Esophagus (tissue), 2 donors: ENCODE data around the gene MSANTD3. TPM values are rescaled to one million over a fixed set of nuclear protein-coding genes. Genes with fewer than 3 reads are reported as not detected.
"Not testable (repeated sequence)": the region's sequence is repeated elsewhere in the genome, so short reads cannot be mapped to it uniquely, and the experiment has no call there.

Experiments used
- H3K27ac ChIP-seq, 2 donors: one replicate each; pipeline ENCODE4 v1.5.1; 2013; ENCODE audit warnings: low read depth in 2 of 2, mild to moderate bottlenecking in 2 of 2, inconsistent platforms in 1 of 2, low read length in 1 of 2, moderate library complexity in 1 of 2
- H3K27me3 ChIP-seq, 2 donors: one replicate each; pipeline ENCODE4 v1.6.1; 2013; ENCODE audit warnings: low read length in 2 of 2, control low read depth in 1 of 2, mild to moderate bottlenecking in 1 of 2; ENCODE audit not compliant: insufficient read depth in 2 of 2, control insufficient read depth in 1 of 2
- H3K36me3 ChIP-seq, 2 donors: one replicate each; pipeline ENCODE4 v1.6.1; 2013; ENCODE audit warnings: low read length in 1 of 2; ENCODE audit not compliant: control insufficient read depth in 2 of 2, insufficient read depth in 2 of 2
- H3K4me1 ChIP-seq, 2 donors: one replicate each; pipeline ENCODE4 v1.6.1; 2013; ENCODE audit warnings: low read length in 1 of 2; ENCODE audit not compliant: control insufficient read depth in 2 of 2, insufficient read depth in 2 of 2
- H3K4me3 ChIP-seq, 2 donors: one replicate each; pipeline ENCODE4 v1.5.1; 2013; ENCODE audit warnings: low read length in 2 of 2, mild to moderate bottlenecking in 2 of 2, low read depth in 1 of 2, moderate library complexity in 1 of 2
- H3K9me3 ChIP-seq, 2 donors: one replicate each; pipeline ENCODE4 v1.6.1; 2013; ENCODE audit warnings: mild to moderate bottlenecking in 2 of 2, low read depth in 1 of 2, low read length in 1 of 2, moderate library complexity in 1 of 2; ENCODE audit not compliant: control insufficient read depth in 2 of 2, insufficient read depth in 1 of 2
- WGBS, 2 donors: extraction: QIAGEN DNeasy Blood & Tissue Kit; methylation state at CpG; one replicate each; pipeline ENCODE4 v1.1.7; 2013; 5-methylcytosine and 5-hydroxymethylcytosine counted together
- polyA plus RNA-seq, 2 donors: library from polyadenylated mRNA; stranded (reverse); fragments of 200-250 nt; gene quantifications; one replicate each; pipeline ENCODE4 v1.2.3, GENCODE V29; 2013
- donor health status: healthy with polysubstance abuse.
- donor health status: Bipolar disorder and iron deficiency.

Gene MSANTD3
- polyA plus RNA-seq, 2 donors: 8.5 to 9.1 TPM

DNA sequence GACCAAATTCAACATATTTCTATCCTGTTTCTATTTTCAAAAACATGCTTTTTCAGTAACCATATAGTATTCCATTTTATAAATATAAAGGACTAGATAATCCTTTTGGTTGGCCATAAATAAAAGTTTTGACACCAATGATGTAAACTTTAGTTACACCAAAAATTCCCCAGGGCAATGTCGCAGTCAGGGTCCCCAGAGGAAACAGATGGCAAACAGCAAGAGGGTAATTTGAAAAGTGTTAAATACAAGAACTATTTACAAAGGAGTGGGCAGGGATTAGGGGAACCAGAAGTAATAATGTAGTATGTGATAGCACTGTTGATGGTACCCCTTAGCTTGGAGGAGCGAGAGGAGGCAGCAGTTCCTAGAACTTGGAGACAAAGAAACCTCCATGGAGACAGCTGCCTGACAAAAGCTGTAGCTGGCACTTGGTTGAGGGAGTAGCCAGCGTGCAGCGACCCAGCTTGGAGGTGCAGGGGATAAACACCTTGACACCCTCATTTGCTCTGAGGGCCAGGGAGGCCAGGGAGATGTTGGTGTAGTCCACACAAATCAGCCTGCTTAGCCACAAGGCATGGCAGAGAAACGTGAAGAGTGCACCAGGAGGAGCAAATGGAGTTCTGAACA, 18.3 kb upstream of the MSANTD3 start:
- H3K4me1 ChIP-seq: peaks cover 2 to 3% of the 10 kb centered on the region in 2 donors
- H3K4me3 ChIP-seq: no peak overlapping the region
- 53% methylated on average over 5 of the region's 5 CpGs for WGBS, 2 donors
- peaks cover 0 to 3% of the 10 kb centered on the region in 2 donors for H3K9me3 ChIP-seq
- H3K27me3 ChIP-seq: no peaks in the 10 kb centered on the region
- no peak overlapping the region for H3K27ac ChIP-seq
- H3K36me3 ChIP-seq: no peaks in the 10 kb centered on the region

DNA sequence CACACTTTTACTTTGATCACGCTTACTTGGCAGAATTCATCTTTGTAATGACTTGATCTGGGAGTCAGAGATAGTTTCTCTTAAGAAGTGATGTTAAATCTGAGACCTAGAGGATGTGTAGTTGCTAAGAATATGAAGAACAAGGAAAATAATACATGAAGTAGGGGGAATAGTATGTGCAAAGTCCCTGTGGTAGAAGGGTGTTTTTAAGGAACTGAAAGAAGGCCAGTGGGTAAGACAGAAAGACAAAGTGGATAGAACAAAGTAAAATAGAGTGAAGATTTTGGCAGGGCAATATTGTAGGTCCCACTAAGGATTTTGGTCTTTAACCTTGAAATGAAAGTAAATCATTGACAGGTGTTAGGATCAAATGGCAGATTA, 17.8 kb upstream of the MSANTD3 start:
- H3K4me1 ChIP-seq: peaks cover 2 to 3% of the 10 kb centered on the region in 2 donors
- no peaks in the 10 kb centered on the region for H3K36me3 ChIP-seq
- H3K27ac ChIP-seq: no peak overlapping the region
- H3K4me3 ChIP-seq: no peak overlapping the region
- 94 to 97% methylated on average over 1 of the region's 1 CpG for WGBS, 2 donors
- peaks cover 0 to 3% of the 10 kb centered on the region in 2 donors for H3K9me3 ChIP-seq
- no peaks in the 10 kb centered on the region for H3K27me3 ChIP-seq

DNA sequence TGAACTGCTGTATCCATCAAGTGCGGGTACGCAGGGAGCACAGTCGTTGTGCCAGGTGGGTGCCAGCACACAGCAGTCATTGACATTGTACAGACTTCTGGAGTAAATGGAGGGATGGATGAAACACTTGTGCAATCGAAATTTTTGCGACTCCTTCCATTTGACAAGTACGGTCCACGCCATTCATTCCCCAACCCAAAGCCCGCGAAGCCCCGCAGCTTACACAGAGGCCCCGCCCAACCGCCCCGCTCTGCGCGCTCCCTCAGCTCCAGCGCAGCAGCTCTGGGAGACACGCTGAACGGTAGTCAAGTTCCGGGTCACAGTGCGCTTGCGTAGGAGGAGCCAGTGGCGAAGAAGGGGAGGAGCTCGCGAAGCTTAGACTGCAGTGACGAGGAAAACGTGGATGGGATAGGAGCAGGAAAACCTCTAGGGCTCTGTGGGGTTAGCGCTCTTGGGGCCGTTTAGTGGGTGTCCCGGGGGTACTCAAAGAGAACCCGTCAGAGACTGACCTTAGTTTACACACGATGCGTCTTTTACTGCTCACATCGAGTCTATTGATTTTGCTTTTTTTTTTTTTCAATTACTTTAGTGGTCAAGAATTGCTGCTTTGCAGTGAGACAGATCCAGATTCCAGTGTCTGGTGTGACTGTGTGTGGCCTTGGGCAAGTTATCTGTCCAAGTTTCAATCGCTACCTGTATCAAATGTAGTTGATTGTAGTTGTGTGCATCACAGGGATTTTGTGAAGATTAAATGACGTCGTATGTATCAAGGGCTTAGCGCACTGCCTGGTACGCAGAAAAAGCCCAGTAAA, 15.3 kb upstream of the MSANTD3 start:
- Histone ChIP-seq H3K27me3 (no peaks in the 10 kb centered on the region), H3K36me3 (no peaks in the 10 kb centered on the region), H3K27ac (no peak overlapping the region), H3K4me1 (peaks cover 2 to 3% of the 10 kb centered on the region in 2 donors), H3K4me3 (peak overlapping the region; percentile 43 to 58), H3K9me3 (peaks cover 0 to 3% of the 10 kb centered on the region in 2 donors)
- WGBS, 2 donors: 11 to 12% methylated on average over 38 of the region's 38 CpGs

DNA sequence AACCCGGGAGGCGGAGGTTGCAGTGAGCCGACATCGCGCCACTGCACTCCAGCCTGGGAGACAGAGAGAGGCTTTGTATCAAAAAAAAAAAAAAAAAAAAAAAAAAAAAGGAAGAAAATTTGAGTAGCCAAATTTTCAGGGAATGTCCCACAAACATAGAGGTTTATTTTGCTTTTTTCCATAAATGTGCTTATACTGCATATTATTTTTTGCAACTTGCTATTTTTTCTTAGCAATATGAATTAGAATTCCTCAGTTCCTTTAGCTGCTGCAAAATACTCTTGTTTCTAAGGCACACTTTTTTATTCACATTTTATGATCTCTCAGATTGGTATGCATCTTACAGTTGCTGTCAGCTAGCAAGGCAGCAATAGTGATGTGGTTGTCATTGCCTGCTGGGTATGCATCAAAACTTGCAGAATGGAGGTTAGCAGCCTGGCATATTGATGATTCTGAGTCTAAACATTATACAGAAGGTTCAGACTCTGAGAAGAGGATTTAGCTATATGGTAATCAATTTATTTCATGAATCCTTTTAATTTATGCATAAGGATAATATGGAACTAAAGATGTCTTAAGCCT, 13.0 kb upstream of the MSANTD3 start:
- Histone ChIP-seq H3K4me3 (no peak overlapping the region), H3K27ac (no peak overlapping the region), H3K4me1 (peaks cover under 1 to 3% of the 10 kb centered on the region in 2 donors), H3K27me3 (no peaks in the 10 kb centered on the region), H3K36me3 (no peaks in the 10 kb centered on the region), H3K9me3 (peaks cover 0 to under 1% of the 10 kb centered on the region in 2 donors)
- 95 to 99% methylated on average over 5 of the region's 5 CpGs for WGBS, 2 donors

DNA sequence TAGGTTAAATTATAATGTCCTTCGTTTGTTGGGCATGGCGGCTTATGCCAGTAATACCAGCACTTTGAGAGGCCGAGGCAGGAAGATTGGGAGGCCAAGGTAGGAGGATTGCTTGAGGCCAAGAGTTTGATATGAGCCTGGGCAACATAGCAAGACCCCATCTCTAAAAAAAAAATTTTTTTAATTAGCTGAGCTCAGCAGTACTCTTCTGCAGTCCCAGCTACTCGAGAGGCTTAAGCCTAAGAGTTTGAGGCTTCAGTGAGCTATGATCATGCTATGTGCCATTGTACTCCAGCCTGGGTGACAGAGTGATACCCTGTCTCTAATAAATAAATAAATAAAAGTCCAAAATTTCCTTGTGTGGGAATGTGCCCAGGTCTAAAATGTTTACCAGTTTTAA, 9.1 kb upstream of the MSANTD3 start:
- Histone ChIP-seq H3K36me3 (no peaks in the 10 kb centered on the region), H3K4me1 (no peaks in the 10 kb centered on the region), H3K27ac (no peak overlapping the region), H3K9me3 (no peaks in the 10 kb centered on the region), H3K27me3 (no peaks in the 10 kb centered on the region), H3K4me3 (no peak overlapping the region)
- 80 to 87% methylated on average over 4 of the region's 4 CpGs for WGBS, 2 donors

DNA sequence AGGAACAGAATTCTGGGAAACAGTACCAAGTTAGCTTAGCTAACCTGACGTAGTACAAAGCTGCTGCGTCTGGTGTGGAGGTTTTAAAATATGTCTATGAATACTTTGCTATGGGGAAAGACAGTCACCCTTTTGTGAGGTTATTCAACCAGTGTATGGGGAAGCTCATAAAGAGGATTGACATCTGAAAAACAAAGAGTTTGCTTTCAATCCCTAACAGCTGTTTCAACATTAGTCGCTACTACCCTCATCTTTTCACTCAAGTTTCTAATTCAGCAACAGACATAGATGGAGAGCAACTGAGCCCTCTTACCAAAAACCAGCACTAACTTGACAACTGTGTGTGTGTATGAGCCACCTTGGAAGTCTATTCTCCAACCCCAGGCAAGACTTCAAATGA, 7.8 kb upstream of the MSANTD3 start:
- Histone ChIP-seq H3K4me1 (no peaks in the 10 kb centered on the region), H3K4me3 (no peak overlapping the region), H3K27me3 (no peaks in the 10 kb centered on the region), H3K27ac (no peak overlapping the region), H3K36me3 (no peaks in the 10 kb centered on the region), H3K9me3 (no peaks in the 10 kb centered on the region)
- 79 to 83% methylated on average over 3 of the region's 3 CpGs for whole genome bisulfite sequencing, 2 donors

DNA sequence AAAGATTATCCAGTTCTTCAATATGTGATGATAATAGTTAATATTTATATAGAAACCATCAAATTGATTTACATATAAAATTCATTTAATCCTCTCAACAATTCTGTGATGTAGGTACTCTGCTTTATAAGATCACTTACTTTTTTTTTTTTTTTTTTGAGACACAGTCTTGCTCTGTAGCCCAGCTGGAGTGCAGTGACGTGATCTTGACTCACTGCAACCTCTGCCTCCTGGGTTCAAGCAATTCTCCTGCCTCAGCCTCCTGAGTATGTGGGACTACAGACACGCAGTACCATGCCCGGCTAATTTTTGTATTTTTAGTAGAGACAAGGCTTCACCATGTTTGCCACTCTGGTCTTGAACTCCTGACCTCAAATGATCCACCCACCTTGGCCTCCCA, 5.8 kb upstream of the MSANTD3 start:
- H3K9me3 ChIP-seq, H3K27me3 ChIP-seq, H3K36me3 ChIP-seq, H3K4me1 ChIP-seq, H3K4me3 ChIP-seq, H3K27ac ChIP-seq: not testable (repeated sequence)
- 86 to 92% methylated on average over 3 of the region's 3 CpGs for WGBS, 2 donors

DNA sequence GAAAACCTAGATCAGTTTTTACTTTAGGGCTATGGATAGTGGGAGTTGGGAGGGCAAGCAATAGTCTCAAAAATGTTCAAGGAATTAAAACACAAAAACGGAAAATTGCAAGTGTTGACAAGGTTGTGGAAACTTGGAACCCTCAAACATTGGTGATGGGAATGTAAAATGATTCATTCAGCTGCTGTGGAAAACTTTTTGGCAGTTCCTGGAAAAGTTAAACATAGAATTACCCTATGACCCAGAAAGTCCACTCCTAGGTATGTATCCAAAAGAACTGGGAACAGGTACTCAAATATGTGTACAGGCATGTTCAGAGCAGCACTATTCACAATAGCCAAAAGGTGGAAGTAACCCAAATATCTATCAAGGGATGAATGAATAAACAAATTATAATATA, 1.2 kb upstream of the MSANTD3 start:
- peak overlapping the region in 1 of 2 donors; percentile 97 for H3K4me3 ChIP-seq
- H3K27ac ChIP-seq: no peak overlapping the region
- H3K27me3 ChIP-seq: no peaks in the 10 kb centered on the region
- WGBS, 2 donors: 17 to 23% methylated on average over 1 of the region's 1 CpG
- H3K9me3 ChIP-seq: no peaks in the 10 kb centered on the region
- H3K36me3 ChIP-seq: no peaks in the 10 kb centered on the region
- H3K4me1 ChIP-seq: peaks cover 0 to 7% of the 10 kb centered on the region in 2 donors

DNA sequence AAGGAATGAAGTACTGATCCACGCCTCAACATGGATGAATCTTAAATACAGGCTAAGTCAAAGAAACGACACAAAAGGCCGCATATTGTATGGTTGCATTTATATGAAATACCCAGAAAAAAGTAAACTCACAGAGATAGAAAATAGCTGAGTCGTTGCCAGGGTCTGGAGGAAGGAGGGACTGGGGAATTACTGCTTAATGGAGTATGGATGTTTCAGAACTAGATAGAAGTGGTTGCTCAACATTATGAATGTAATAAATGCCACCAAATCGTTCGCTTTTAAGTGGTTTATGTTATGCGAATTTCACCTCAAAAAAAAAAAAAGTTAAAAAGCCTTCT, 784 bp upstream of the MSANTD3 start:
- Histone ChIP-seq H3K4me3 (peak overlapping the region in 1 of 2 donors; percentile 97), H3K36me3 (no peaks in the 10 kb centered on the region), H3K27ac (peak overlapping the region; percentile 88 to 97), H3K4me1 (peaks cover 0 to 7% of the 10 kb centered on the region in 2 donors), H3K9me3 (no peaks in the 10 kb centered on the region), H3K27me3 (no peaks in the 10 kb centered on the region)
- 19 to 23% methylated on average over 7 of the region's 7 CpGs for WGBS, 2 donors
